Stimulated activated CD8-positive, alpha-beta memory T cell treated with anti-CD3 and anti-CD28 coated beads, Interleukin-15, amount 100 ng/mL, for 24 hours (primary cell): ENCODE results near the gene CFDP1.
A peak's percentile ranks its signal among the peaks of the same experiment; 100 is the strongest.
"Not testable (repeated sequence)": the region's sequence is repeated elsewhere in the genome, so short reads cannot be mapped to it uniquely, and the experiment has no call there.

ENCODE experiments used
- DNase-seq: peaks from one replicate; pipeline ENCODE4 v3.0.0-alpha.2; 2020; ENCODE audit warnings: low read depth

Gene CFDP1

DNA sequence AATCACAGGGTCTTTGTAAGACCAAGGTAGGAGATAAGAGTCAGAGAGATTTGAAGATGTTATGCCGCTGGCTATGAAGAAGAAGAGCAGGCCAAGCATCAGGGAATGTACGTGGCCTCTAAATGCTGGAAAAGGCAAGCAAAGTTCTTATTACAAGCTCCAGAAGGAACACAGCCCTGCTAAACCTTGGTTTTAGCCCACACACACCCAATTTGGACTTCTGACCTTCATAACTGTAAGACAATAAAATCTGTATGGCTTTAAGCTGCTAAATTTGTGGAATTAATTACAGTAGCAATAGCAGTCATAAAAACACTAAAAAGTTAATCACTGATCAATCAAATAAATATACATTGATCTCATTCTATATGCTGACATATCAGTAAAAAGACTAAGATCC lies 25.1 kb upstream of the CFDP1 start:
- no peak for DNase-seq

DNA sequence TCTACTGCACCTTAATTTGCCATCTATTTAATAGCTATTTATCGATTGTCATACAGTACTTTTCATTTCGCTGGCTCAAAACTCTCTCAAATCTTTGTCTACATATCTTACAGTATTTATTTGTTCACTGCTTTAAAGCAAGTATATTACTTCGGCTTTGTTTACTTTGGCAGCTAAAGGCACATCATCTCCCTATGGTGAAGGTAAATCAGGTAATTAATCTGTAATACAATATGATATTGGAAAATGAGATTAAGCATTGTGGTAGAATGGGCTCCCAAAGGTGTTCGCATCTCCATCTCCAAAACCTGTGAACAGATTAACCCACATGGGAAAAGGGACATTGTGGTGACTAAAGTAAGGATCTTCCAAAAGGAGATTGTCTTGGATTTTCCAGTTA lies 24.7 kb upstream of the CFDP1 start:
- no peak for DNase-seq

DNA sequence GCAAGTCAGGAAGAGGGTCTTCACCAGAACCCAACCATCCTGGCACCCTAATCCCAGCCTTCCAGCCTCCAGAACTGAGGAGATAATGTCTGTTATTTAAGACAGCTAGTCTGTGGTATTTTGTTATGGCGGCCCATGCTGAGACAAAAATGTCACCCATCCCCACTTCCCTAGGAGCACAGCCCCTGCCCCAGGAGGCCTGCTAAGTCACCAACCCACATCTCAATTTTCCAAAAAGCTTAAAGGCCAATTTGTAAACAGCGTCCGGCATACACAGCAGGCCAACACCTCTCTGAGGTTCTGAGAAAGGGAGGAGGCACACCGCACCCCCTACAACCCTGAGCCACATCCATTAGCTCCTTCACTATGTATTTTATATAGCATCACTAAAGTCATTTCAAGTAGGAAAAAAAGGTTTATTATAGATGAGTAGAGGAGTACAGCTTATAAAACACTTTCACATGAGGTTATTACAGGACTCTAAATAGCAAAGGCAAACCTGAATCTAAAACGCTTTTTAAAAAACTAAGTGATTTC lies 24.2 kb upstream of the CFDP1 start:
- no peak for DNase-seq

DNA sequence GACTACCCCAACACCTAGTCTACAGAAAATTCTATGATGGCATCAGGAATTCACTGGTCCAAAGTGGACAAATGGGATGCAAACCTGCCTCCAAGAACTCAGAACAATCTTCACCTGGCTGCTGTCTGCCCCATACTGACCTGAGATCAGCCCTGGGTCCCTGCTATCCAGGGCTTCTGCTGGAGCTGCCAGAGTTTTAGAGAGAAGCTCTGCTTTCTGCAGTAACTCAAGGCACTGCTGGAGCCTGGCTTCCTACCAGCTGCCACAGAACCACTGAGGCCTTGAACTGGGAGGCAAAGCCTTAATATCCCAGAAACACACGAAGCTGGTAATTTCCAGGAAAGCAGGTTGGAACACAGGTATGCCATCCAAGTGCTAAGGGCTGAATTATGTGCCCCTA lies 23.7 kb upstream of the CFDP1 start:
- DNase-seq, result no peak

DNA sequence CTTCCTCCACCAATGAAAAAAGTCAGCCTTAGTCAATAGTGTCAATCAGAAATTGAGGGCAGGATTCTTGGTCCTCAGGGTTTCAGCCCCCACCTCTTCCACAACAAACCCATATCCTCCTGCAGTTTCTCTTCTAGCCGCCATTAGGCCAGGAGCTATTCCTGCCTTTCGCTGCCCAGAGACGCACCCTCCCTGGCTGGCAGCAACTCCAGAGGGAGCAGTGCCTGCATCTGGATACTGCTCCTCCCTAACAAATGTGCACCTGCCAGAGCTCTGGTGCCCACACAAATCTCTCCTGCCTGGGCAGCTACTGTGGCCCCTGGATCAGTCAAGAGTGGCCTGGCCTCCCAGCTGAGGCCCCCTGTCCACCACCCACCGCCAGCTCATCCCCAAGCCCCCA lies 23.2 kb upstream of the CFDP1 start:
- not testable (repeated sequence) for DNase-seq

DNA sequence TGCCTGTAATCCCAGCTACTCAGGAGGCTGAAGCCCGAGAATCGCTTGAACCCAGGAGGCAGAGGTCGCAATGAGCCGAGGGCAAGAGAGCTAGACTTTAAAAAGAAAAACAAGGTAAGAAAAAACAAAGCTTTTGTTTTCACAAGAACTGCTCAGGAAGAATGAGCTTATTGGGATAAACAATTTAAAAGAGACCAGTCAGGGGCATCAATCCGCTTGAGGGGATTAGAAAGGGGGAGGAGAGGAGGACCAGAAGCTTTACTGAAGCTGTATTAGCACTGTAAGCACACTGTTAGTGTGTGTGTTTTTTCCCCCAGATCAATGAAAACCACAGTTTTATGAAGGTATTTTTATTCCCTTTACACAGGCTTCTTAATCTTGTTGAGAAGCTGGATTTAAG lies 22.4 kb upstream of the CFDP1 start:
- no peak for DNase-seq

DNA sequence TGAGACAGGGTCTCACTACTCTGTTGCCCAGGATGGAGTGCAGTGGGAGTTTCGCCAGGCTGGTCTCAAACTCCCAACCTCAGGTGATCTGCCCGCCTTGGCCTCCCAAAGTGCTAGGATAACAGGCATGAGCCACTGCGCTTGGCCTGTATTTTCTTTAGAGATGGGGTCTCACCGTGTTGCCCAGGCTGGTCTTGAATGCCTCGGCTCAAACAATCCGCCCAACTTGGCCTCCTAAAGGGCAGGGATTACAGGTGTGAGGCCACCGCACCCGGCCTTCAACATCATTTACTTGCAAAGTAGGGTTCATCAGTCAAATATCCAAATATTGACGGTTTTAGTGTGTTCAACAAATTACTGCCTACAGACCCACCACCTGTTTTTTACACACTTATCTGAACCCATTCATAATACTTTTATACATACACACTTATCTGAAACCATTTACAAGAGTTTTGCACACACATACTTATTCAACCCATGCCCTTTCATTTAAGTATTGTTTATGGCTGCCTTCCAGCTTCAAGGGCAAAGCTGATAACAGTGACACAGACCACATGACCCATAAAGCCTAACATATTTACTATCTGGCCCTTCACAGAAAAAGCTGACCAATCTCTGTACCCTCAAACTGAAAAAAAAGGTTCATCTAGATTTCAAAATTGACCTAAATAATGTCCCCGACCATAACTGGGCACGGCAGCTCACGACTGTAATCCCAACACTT lies 19.3 kb upstream of the CFDP1 start:
- DNase-seq, result no peak

DNA sequence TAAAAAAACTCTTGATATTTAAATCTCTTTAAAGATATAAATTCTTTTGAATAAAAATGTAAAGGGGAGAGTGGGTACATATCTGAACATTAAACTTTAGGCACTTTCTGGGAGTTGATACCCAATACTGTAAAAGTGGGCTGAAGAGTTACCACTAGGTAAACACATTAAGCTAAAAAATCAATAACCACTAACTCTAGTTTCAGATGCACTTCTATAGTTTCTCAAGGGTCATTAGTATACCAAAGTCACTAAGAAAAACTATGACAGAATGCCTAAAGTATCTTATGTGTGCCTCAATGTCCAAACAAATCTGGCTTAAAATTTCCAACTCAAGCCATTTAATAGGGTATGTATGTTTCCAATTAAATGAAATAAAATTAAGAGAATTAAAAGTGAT lies 13.1 kb upstream of the CFDP1 start:
- no peak for DNase-seq

DNA sequence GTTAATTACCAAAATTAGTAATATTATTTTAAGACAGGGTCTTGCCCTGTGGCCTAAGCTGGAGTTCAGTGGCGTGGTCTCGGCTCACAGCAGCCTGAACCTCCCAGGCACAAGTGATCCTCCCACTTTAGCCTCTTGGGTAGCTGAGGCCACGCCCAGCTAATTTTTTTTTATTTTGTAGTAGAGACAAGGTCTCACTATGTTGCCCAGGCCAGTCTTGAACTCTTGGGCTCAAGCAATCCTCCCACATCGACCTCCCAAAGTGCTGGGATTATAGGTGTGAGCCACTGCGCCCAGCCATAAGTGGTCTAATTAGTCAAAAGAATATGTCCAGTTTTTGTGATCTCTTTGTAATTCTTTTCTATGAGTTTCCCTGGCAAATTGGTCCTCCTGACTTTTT lies 12.0 kb upstream of the CFDP1 start:
- DNase-seq, result no peak

DNA sequence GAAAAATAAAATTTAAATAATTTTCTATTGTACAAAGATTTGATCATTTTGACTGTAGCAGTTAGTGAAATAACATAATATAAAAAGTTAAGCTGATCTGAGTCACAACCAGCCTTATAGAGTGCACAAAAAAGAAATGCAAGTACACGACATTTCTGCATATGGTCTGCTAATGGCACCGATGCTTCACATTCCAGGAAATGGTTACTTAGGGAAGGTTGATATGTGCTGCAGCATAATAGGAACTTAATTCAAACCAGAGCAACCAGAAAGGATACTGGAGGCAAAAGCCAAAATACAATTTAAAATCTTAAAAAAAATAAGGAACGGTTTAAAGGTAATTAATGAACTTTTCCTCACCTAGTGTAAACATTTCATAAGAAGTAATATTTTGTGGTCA lies 10.0 kb upstream of the CFDP1 start:
- DNase-seq, result no peak

DNA sequence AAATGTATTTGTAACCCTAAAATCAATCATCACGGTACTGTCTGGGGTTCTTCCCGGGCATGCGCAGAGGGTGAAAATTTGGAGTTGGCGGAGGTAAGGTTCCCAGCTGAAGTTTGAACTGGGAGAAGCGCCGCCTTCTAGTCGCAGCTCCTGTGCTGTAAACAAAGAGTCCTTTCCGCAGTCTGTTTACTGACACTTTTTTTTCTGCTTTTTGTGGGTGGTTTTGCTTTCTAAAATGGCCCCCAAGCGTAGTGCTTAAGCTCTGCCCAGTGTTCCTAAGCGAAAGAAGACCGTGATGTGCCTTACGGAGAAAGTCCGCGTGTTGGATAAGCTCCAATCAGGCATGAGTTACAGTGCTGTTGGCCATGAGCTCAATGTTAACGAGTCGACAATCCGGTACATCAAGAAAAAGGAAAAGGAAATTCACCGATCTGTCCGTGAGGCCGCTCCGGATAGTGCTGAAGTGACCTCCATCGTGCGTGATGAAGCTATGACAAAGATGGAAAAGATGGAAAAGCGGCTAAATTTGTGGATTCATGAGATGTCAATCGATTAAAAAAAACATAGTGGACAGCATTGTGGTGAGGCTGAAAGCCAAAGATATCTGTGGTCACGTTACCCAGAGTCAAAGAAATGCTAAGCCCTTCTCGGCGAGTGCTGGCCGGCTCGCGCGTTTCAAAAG lies 570 bp upstream of the CFDP1 start:
- DNase-seq, result peak; percentile 6

DNA sequence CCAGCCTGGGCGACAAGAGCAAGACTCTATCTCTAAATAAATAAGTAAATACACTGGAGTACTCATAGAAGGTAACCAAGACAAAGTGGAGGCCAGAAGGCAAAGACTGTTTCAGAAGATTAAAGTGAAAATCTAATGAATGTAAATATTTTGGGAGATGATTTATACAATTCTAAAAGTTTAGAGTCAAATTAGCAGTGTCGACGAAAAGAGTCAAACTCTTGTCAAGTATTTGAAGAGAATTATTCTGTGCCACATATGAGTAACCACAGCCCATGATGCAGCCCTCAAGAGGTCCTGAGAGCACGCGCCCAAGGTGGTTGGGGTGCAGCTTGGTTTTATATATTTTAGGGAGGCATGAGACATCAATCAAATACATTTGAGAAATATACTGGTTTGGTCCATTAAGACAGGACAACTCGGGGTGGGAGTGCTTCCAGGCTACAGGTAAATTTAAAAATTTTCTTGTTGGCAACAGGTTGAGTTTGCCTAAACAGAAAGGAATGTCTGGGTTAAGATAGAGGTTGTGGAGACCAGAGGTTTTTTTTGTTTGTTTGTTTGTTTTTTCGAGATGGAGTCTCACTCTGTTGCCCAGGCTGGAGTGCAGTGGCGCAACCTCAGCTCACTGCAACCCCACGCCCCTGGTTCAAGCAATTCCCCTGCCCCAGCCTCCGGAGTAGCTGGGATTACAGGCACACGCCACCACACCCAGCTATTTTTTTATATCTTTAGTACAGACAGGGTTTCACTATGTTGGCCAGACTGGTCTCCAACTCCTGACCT lies 3.5 kb downstream of the CFDP1 start:
- DNase-seq, result no peak

DNA sequence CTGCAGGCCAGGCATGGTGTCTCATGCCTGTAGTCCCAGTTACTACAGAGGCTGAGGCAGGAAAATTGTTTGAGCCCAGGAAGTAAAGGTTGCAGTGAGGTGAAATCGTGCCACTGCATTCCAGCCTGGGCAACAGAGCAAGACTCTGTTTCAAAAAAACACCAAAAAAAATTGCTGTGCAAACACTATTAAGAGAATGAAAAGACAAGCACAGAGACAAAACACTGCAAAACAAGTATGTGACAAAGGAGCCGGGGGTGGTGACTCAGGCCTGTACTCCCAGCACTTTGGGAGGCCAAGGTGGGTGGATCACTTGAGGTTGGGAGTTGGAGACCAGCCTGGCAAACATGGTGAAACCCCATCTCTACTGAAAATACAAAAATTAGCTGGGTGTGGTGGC lies 6.8 kb downstream of the CFDP1 start:
- DNase-seq, result not testable (repeated sequence)

DNA sequence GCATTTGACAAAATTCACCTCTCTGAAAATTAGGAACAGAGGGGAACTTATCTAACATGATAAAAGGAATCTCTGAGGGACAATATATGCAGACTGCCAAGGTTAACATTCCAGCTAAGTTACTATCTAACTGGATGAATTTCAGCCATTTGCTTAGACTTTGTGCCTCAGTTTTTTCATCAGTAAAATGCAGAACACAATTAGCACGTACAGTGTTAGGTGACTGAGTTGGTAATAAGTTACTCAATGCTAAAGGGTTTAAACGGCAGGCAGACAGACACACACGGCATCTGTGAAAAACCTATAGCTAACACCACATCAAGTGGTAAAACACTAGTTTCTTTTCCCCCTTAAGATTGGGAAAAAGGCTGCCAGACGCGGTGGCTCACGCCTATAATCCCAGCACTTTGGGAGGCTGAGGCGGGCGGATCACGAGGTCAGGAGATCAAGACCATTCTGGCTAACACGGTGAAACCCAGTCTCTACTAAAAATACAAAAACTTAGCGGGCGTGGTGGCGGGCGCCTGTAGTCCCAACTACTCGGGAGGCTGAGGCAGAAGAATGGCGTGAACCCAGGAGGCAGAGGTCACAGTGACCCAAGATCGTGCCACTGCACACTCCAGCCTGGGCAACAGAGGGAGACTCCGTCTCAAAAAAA lies 9.1 kb downstream of the CFDP1 start:
- not testable (repeated sequence) for DNase-seq

DNA sequence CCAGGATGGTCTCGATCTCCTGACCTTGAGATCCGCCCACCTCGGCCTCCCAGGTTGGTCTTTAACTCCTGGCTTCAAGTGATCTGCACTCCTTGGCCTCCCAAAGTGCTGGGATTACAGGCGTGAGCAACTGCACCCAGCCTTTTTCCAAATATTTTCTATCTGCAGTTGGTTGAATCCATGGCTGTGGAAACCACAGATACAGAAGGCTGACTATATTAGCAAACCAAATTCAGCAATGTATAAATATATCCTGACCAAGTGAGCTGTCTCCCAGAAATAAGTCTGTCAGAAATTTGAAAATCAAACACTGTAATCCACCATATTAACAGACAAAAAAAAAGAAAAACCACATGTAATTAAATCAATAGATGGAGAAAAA lies 9.6 kb downstream of the CFDP1 start:
- no peak for DNase-seq

DNA sequence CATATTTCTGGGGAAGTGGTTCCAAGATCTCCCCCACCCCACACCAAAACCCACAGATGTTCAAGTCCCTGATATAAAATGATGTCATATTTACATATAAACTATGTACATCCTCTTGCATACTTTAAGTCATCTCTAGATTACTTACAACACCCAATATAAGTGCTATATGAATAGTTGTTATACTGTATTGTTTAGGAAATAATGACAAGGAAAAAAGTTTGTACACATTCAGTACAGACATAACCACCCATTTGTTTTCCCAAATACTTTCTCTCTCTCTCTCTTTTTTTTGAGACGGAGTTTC lies 11.5 kb downstream of the CFDP1 start:
- DNase-seq, result no peak

DNA sequence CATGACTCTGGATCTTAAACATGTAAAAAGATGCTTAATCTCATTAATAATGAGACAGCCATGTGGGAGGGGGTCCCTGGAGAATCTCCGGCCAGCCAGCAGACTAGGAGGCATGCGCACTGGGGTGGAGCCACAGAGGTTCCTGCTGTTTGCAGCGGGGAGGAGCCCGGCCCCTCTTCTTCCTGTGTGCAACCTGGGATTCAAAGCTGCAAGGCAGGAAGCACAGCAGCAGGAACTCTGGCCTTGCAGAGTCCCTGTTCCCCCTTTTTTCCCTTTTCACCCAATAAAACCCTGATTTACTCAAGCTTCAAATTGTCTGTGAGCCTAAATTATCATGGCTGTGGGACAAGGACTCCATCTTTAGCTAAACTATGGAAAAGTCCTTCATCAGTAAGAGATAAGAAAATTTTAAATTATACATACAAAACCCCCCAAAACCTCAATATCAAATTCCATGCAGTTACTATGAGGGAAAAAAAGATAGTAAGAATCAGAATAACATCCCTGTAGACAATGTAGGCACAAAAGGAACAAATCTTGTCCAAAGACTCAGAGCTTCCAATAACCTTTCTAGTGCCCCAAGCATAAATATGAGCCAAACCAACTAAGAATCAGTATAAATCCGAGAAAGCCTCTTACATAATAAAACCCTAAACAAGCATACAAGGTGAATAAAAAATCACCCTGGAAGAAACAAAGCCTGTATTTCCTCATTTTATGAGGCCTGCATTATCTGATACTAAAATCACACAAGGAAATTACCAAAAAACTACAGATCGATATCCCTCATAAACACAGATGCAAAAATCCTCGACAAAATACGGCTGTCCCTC lies 12.1 kb downstream of the CFDP1 start:
- no peak for DNase-seq

DNA sequence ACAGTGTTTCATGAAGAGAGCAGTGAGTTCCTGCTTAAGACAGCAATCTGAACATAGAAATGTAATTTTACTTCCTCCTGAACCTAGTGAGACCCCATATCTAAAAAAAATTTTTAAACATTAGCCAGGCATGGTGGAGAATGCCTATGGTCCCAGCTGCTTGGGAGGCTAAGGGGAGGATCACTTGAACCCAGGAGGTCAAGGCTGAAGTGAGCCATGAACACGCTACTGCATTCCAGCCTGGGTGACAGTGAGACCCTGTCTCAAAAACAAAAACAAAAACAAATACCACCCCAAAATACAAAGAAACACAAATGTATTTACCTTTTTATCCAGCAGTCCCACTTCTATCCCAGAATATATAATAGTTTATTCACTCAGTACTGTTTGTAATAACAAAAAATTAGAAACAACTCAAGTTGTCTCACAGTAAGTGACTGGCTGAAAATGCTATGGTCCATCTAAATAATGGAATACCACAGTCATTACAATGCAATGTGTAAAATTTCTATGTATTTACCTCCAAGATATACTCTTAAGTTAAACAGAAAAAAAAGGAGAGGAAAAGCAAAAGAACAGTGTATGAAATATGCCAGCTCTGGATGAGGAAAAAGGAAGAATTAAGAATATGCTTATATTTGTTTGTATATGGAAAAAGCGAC lies 16.3 kb downstream of the CFDP1 start:
- DNase-seq, result no peak

DNA sequence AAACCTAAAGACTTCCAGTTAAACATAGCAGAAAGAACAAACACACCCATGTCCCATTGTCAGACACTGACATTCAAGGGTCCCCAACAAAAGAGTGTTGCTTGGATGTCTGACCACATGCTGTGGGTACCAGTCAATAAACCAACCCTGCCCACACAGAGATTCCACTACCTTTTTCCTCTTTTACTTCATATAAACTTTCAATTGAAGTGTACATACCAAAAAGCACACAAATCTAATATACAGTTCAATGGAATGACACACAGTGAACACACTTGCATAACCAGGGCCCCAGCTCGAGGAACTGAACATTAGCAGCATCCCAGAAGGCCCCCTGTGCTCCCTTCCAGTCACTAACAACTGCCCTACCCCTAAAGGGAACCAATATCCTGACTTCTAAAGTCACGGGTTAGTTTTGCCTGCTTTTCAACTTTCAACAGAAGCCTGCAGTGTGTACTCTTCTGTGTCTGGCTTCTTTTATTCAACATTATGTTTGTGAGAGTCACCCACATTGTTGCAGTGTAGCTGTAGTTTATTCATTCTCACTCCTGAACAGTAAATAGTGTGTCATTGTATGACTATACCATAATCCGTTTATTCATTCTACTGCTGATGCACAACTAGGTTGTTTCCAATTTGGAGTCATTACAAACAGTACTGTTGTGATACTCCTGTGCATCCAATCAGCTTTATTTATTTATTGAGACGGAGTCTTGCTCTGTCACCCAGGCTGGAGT lies 18.0 kb downstream of the CFDP1 start:
- DNase-seq, result no peak

DNA sequence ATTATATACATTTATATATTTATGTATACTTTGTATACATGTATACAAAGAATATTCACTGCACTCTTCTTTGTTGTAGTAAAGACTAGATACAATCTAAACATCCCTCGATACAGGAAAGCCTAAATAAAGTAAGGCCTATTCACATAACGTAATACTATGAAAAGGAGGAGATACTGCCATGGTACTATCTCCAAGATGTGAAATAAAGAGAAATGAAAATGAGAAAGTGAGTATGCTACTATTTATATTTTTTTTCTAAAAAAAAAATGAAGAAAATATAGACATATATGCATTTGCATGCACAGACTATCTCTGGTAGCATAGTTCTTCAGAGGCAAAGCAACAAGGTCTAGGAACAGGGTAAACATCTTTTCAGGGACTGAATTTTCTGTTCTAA lies 19.4 kb downstream of the CFDP1 start:
- DNase-seq, result no peak
